PFSK-1 (cell line): ENCODE measurements around the gene UBE2L5.

ENCODE experiments used
- FOXP2 ChIP-seq: optimal IDR thresholded peaks from 2 replicates; pipeline ENCODE3; 2011; ENCODE audit warnings: borderline replicate concordance, control low read depth, inconsistent platforms; ENCODE audit not compliant: insufficient read depth; ENCODE audit errors: extremely low read length, extremely low read depth
- POLR2AphosphoS5 ChIP-seq: IDR thresholded peaks from 2 replicates; pipeline ENCODE4 v1.6.1; 2012; ENCODE audit warnings: low read depth, mild to moderate bottlenecking, control low read depth, low read length, moderate library complexity
- REST ChIP-seq, 2 experiments: IDR thresholded peaks; 2 replicates each; pipeline versions ENCODE4 v1.6.1 to v1.8.0; 2011 to 2012; ENCODE audit warnings: low read depth in 2 of 2, low read length in 2 of 2, control low read depth in 1 of 2, inconsistent platforms in 1 of 2, mild to moderate bottlenecking in 1 of 2, moderate library complexity in 1 of 2; ENCODE audit not compliant: insufficient read depth in 1 of 2
- SIN3A ChIP-seq: IDR thresholded peaks from 2 replicates; pipeline ENCODE4 v1.6.1; 2012; ENCODE audit warnings: mild to moderate bottlenecking, low read length, moderate library complexity, borderline replicate concordance; ENCODE audit not compliant: insufficient read depth
- TAF1 ChIP-seq: IDR thresholded peaks from 2 replicates; pipeline ENCODE4 v1.6.1; 2012; ENCODE audit warnings: low read length, control low read depth, borderline replicate concordance; ENCODE audit not compliant: insufficient read depth

UBE2L5 gene

DNA sequence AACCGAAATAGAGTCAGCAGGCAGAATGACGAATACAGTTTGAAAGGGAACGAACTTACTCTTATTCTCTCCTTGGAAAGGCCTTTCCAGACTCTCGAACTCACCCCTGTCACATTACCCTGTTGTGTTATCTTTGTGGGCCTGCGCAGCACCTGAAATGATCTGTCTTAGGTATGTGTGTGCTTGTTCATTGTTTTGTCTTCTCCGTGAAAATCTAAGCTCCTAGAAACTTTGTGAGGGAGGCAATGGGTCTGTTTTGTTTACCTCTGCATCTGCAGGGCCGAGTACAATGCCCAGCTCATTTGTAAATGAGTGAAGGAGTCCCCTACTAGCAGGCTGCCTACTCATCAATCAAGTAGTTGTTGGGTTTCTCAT is 23.8 kb downstream of the UBE2L5 start:
- no peak for TF ChIP-seq POLR2AphosphoS5

DNA sequence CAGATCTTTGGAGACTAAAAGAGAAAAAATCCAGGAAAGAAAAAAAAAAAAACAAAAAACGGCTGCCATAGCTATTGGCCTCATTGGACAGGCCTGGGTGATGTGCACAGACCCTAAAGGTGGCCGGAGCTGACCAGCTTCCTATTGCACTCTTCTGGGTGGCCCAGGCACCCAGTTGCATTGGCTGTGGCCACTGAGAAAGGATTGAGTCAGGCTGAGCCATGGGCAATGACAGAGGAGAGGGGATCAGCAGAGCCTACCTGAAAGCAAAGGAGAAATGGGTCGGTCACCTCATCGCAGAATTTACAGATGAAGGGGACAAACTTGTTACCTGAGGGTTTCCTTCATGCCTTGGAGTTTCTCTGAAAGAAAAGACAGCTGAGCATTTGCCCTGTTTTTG is 26.1 kb downstream of the UBE2L5 start:
- TF ChIP-seq FOXP2 (no peak), REST (IDR thresholded peaks at IDR 0.05; ENCODE audit: insufficient read depth in 1 of 2, low read depth in 2 of 2, low read length in 2 of 2) (no peak), SIN3A (no peak), TAF1 (no peak), POLR2AphosphoS5 (no peak)

DNA sequence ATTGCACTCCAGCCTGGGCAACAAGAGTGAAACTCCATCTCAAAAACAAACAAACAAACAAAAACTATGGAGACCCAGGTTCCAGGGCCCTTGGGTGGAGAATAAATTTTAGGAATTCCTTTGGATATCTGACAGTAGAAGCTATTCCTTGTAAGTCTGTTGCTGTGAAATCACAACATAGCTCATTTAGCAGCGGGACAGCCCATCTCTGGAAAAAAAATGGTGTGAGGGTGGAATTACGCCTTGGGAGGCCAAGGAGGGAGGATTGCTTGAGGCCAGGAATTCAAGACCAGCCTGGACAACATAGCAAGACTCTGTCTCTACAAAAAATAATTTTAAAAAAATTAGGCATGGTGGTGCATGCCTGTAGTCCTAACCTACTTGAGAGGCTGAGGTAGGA is 27.8 kb downstream of the UBE2L5 start:
- TF ChIP-seq SIN3A (no peak), FOXP2 (no peak), POLR2AphosphoS5 (no peak), REST (IDR thresholded peaks at IDR 0.05; ENCODE audit: insufficient read depth in 1 of 2, low read depth in 2 of 2, low read length in 2 of 2) (no peak), TAF1 (no peak)

DNA sequence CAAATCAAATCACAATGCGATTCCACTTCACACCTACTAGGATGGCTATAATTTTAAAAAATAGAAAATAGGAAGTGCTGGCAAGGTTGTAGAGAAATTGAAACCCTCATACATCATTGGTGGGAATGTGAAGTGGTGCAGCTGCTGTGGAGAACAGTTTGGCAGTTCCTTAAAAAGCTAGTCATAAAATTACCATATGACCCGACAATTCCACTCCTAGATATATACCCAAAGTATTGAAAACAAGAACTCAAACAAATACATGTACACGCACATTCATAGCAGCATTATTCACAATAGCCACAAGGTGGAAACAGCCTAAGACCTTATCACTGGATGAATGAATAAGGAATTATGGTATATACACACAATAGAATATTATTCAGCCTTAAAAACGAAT is 31.4 kb downstream of the UBE2L5 start:
- TF ChIP-seq TAF1 = no peak
- TF ChIP-seq REST (IDR thresholded peaks at IDR 0.05; ENCODE audit: insufficient read depth in 1 of 2, low read depth in 2 of 2, low read length in 2 of 2) = no peak

DNA sequence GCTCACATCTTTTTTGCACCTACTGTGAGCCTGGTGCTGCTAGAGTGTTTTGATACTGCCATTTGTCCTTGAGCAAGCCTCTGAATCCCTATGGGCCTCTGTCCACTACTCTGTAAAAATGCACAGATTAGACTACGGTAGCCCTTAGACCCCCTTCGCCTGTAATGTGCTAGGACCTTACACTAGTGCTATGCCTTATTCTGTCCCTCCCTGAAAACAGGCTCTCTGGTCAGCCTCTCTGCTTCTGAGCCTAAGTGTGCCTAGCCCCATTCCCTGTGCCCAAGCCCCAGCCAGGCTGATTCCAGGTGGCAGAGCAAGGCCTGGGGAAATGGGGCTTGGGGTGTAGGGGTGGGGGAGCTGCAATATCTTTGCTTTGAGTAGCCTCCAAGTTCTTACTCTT is 32.7 kb downstream of the UBE2L5 start:
- TF ChIP-seq TAF1 (no peak), REST (IDR thresholded peaks at IDR 0.05; ENCODE audit: insufficient read depth in 1 of 2, low read depth in 2 of 2, low read length in 2 of 2) (no peak), FOXP2 (no peak), POLR2AphosphoS5 (no peak), SIN3A (no peak)

GRCh38 chr13:30456290-30456689 is 34.0 kb downstream of the UBE2L5 start:
- TF ChIP-seq POLR2AphosphoS5 (no peak), FOXP2 (no peak)
